Loucy (cell line): ENCODE data around the gene NARF.

Experiments used
- H2AFZ ChIP-seq: fragments of 200-600 bp; sonication (generic); 2 replicates; pipeline ENCODE4 v1.6.0; 2016; ENCODE audit warnings: antibody characterized with exemption, mild to moderate bottlenecking, low read length, moderate library complexity
- H3F3A ChIP-seq: fragments of 200-600 bp; 2 replicates; pipeline ENCODE4 v1.6.0; 2016; ENCODE audit warnings: antibody characterized with exemption, low read depth, mild to moderate bottlenecking
- H3K27me3 ChIP-seq: fragments of 200-600 bp; sonication (generic); 2 replicates; pipeline ENCODE4 v1.6.1; 2014; ENCODE audit warnings: low read length, mild to moderate bottlenecking; ENCODE audit not compliant: insufficient read depth, poor library complexity, severe bottlenecking
- H3K36me3 ChIP-seq: fragments of 200-600 bp; sonication (generic); 2 replicates; pipeline ENCODE4 v1.6.1; 2016; ENCODE audit warnings: low read length; ENCODE audit not compliant: insufficient read depth
- H3K4me1 ChIP-seq: fragments of 200-600 bp; sonication (generic); 2 replicates; pipeline ENCODE4 v1.5.1; 2014; ENCODE audit warnings: low read length, mild to moderate bottlenecking; ENCODE audit not compliant: insufficient read depth, poor library complexity, severe bottlenecking
- H3K4me2 ChIP-seq: fragments of 200-600 bp; sonication (generic); 2 replicates; pipeline ENCODE4 v1.6.0; 2014; ENCODE audit warnings: antibody characterized with exemption, low read length, low read depth, mild to moderate bottlenecking; ENCODE audit not compliant: poor library complexity, severe bottlenecking
- H3K4me3 ChIP-seq: fragments of 200-600 bp; sonication (generic); 2 replicates; pipeline ENCODE4 v1.5.1; 2014; ENCODE audit warnings: low read length, mild to moderate bottlenecking, mixed read lengths; ENCODE audit not compliant: poor library complexity, severe bottlenecking
- H3K79me2 ChIP-seq: fragments of 200-600 bp; sonication (generic); 2 replicates; pipeline ENCODE4 v1.6.1; 2014; ENCODE audit warnings: low read length; ENCODE audit not compliant: insufficient read depth
- H3K9ac ChIP-seq: fragments of 200-600 bp; sonication (generic); 2 replicates; pipeline ENCODE4 v1.6.0; 2014; ENCODE audit warnings: mild to moderate bottlenecking, low read depth, low read length, moderate library complexity; ENCODE audit not compliant: poor library complexity, severe bottlenecking
- H3K9me2 ChIP-seq: fragments of 200-600 bp; sonication (generic); replicated peaks from 2 replicates; pipeline ENCODE4 v1.6.1; 2016; ENCODE audit warnings: low read depth, low read length, mixed read lengths
- H3K9me3 ChIP-seq: fragments of 200-600 bp; sonication (generic); 2 replicates; pipeline ENCODE4 v1.6.1; 2014; ENCODE audit warnings: mild to moderate bottlenecking, antibody characterized with exemption, low read length, low read depth; ENCODE audit not compliant: insufficient read depth
- H4K20me1 ChIP-seq: fragments of 200-600 bp; sonication (generic); 2 replicates; pipeline ENCODE4 v1.6.0; 2014; ENCODE audit warnings: antibody characterized with exemption, low read length, mild to moderate bottlenecking; ENCODE audit not compliant: insufficient read depth, poor library complexity, severe bottlenecking
- CTCF ChIP-seq: fragments of 200-600 bp; sonication (generic); conservative IDR thresholded peaks from 2 replicates; pipeline ENCODE4 v1.5.1; 2014; ENCODE audit warnings: mild to moderate bottlenecking, antibody characterized with exemption, low read length
- EZH2phosphoT487 ChIP-seq: fragments of 200-600 bp; IDR thresholded peaks from 2 replicates; pipeline ENCODE4 v1.6.1; 2018; ENCODE audit warnings: antibody characterized with exemption, mild to moderate bottlenecking, moderate library complexity, borderline replicate concordance

The NARF gene

GRCh38 chr17:82490512-82491195 is 32.1 kb downstream of the NARF start:
- H3K4me3 ChIP-seq, result no peak overlapping the region
- no peaks in the 10 kb centered on the region for H3K9me3 ChIP-seq
- no peaks in the 10 kb centered on the region for H4K20me1 ChIP-seq
- no peaks in the 10 kb centered on the region for H3F3A ChIP-seq
- H3K4me2 ChIP-seq, result no peak overlapping the region
- peaks cover 4% of the 10 kb centered on the region for H3K4me1 ChIP-seq
- peaks cover 36% of the 10 kb centered on the region for H3K36me3 ChIP-seq
- H3K79me2 ChIP-seq, result no peaks in the 10 kb centered on the region
- no peaks in the 10 kb centered on the region for H3K9me2 ChIP-seq
- H3K27me3 ChIP-seq, result no peaks in the 10 kb centered on the region
- H2AFZ ChIP-seq, result no peak overlapping the region
- H3K9ac ChIP-seq, result no peak overlapping the region
- TF ChIP-seq EZH2phosphoT487 (no peak), CTCF (no peak)

GRCh38 chr17:82491196-82491530 is 32.6 kb downstream of the NARF start:
- TF ChIP-seq CTCF (no peak), EZH2phosphoT487 (no peak)
- no peak overlapping the region for H2AFZ ChIP-seq
- H3K9me2 ChIP-seq, result no peaks in the 10 kb centered on the region
- no peaks in the 10 kb centered on the region for H3F3A ChIP-seq
- H3K27me3 ChIP-seq, result no peaks in the 10 kb centered on the region
- no peaks in the 10 kb centered on the region for H4K20me1 ChIP-seq
- H3K9ac ChIP-seq, result no peak overlapping the region
- H3K4me3 ChIP-seq, result no peak overlapping the region
- H3K4me2 ChIP-seq, result no peak overlapping the region
- no peaks in the 10 kb centered on the region for H3K79me2 ChIP-seq
- no peaks in the 10 kb centered on the region for H3K9me3 ChIP-seq
- peaks cover 8% of the 10 kb centered on the region for H3K4me1 ChIP-seq
- peaks cover 30% of the 10 kb centered on the region; the same call in 1 of the 2 replicates for H3K36me3 ChIP-seq

GRCh38 chr17:82491533-82491932 is 33.0 kb downstream of the NARF start:
- Histone ChIP-seq H3K9ac (no peak overlapping the region), H2AFZ (no peak overlapping the region)

More at GRCh38 chr17:82491533-82491932, 33.0 kb downstream of the NARF start:
- Histone ChIP-seq H3K4me2 (no peak overlapping the region), H3K27me3 (no peaks in the 10 kb centered on the region), H3K9me3 (no peaks in the 10 kb centered on the region), H3K9me2 (no peaks in the 10 kb centered on the region), H3K4me1 (peaks cover 11% of the 10 kb centered on the region), H3F3A (no peaks in the 10 kb centered on the region), H4K20me1 (no peaks in the 10 kb centered on the region), H3K4me3 (no peak overlapping the region), H3K79me2 (no peaks in the 10 kb centered on the region), H3K36me3 (peaks cover 27% of the 10 kb centered on the region; the same call in 1 of the 2 replicates)
- no peak for TF ChIP-seq EZH2phosphoT487
- TF ChIP-seq CTCF, result no peak
